ENCODE data around the gene MLIP.

DNA sequence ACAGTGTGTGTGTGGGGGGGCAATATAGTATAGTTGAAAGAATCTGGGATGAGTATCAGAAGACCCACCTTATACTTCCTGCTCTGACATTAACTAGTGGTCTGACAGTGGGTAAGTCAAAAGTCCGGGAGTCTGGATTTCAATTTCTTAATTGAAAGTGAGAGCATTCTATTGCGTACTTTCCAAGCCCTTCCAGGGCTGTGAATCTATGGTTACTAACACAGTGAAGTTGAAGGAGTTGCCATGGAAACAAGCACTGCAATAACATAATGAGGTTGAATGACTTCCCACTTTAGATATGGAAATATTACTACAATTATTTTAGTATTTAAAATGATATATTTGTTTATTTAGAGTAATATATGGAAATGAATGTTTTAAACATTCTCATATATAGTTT, 80.2 kb downstream of the MLIP start:
- no peak for TF ChIP-seq CTCF (IDR thresholded peaks at IDR 0.05; ENCODE audit: low read depth, low read length)
- no peak for TF ChIP-seq EZH2phosphoT487 (IDR thresholded peaks at IDR 0.05; ENCODE audit: low read depth)
